GM19452 (cell line): ENCODE measurements around the gene BRDT.

Experiments
- ATAC-seq: cut with Tn5 transposase; IDR thresholded peaks from one replicate; pipeline ENCODE4 v1.9.1; 2021; ENCODE audit not compliant: unreplicated experiment

Gene BRDT

GRCh38 chr1:91949356-91949699 lies at the start of gene BRDT:
Gene BRDT (plus strand): TSS chr1:91949401. CDS start chr1:91962755, 13,354 bp downstream.
- no peak for ATAC-seq

- no peak for ATAC-seq
These were observed 48.6 kb upstream of the BRDT start for GRCh38 chr1:91900562-91900961.

GRCh38 chr1:91901231-91901630 lies 48.0 kb upstream of the BRDT start:
- no peak for ATAC-seq

GRCh38 chr1:91912266-91912665 lies 36.9 kb upstream of the BRDT start:
- no peak for ATAC-seq

- ATAC-seq = no peak
These were observed 36.2 kb upstream of the BRDT start for GRCh38 chr1:91913018-91913417.

GRCh38 chr1:91916046-91916445 lies 33.2 kb upstream of the BRDT start:
- ATAC-seq = no peak

DNA sequence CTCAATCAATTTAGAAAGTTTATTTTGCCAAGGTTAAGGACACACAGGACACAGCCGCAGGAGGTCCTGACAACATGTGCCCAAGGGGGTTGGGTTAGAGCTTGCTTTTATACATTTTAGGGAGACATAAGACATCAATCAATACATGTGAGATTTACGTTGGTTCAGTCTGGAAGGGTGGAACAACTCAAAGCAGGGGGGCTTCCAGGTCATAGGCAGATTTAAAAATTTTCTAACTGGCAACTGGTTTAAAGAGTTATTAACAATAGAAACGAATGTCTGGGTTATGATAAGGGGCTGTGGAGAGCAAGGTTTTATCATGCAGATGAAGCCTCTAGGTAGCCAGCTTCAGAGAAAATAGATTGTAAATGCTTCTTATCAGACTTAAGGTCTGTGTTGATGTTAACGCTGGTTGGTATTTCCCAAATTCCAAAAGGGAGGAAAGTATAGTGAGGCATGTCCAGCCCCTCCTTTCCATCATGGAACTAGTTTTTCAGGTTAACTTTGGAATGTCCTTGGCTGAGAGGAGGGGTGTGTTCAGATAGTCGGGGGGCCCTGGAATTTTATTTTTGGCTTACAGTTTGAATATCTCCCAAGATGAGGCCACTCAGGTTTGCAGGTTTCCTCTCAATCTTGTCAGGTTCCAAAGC lies 32.3 kb upstream of the BRDT start:
- ATAC-seq = no peak

DNA sequence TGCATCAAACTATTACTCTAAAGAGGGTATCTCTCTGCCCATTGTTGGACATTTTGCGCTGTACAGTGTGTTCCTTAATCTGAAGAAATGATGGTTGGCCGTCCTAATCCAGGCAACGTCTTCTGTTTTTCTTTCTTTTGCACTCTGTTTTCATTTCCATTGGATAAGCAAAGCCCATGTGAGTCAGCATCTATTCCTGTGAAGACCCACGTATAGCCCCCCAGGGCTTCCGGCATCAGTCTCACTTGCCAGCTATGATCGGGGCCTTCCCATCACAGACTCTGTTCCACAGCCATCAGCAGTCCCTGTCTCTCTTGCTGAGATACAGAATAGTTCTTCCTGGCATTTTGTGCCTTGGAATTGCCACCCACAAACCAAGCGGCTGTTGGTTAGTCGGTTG lies 29.2 kb upstream of the BRDT start:
- no peak for ATAC-seq

- ATAC-seq = no peak
These were observed 25.1 kb upstream of the BRDT start for GRCh38 chr1:91924146-91924545.

DNA sequence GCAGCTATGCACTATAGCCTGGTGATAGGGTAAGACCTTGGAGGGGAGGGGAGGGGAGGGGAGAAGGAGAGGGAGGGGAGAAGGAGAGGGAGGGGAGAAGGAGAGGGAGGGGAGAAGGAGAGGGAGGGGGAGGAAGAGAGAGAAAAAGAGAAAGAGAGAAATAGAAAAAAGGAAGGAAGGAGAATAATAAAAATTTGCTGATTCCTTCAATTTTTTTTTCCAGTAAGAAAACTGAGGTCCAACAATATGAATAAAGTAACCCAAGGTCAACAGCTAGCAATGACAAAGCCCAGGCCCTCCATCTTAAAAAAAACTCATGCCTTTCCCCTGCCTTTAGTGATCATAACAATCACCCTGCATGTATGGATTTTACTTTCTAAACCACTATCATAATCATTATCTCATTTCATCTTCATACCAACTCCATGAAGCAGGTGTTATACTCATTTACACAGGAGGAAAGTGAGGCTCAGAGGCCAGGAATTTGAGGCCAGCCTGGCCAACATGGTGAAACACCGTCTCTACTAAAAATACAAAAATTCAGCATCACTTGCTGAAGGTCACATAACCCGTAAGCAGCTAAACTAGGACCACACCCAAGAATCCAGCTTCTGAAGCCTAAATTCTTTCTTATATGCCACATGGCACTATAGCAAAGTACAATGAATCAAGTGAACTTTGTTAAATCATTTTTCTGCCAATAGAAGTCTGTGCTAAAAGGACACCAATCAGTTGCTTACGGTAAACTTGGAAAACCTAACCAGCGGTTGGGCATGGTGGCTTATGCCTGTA lies 23.4 kb upstream of the BRDT start:
- ATAC-seq = no peak

DNA sequence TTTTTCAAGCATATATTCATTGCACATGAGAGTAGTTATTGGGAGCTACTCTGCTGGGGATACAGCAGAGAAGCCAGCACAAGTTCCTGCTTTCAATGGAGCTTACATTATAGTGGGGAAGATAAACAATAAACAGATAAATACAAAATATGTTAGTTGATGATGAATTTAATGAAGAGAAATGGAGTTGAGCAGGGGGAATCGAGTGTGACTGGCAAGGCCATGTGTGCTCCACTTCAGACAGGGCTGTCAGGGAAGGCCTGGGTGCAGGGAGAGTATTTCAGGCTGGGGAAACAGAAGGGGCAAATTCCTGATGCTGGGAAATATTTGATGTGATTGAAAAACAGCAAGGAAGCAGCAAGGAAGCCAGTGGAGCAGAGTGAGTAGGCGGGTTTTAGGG lies 21.2 kb upstream of the BRDT start:
- no peak for ATAC-seq

- ATAC-seq = no peak
These were observed 20.0 kb upstream of the BRDT start for GRCh38 chr1:91929250-91929649.

DNA sequence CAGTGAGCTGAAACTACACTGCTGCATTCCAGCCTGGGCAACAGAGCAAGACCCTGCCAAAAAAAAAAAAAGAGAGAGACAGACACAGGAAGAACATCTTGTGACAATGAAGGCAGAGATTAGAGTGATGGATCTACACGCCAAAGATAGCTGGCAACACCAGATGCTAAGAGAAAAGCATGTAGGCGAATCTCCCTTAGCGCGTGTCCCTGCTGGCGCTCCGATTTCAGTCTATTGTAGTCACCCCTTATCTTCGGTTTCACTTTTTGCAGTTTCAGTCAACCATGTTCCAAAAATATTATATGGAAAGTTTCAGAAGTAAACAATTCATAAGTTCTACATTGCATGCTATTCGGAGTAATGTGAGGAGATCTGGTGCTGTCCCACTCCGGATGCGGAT lies 11.6 kb upstream of the BRDT start:
- ATAC-seq = no peak

DNA sequence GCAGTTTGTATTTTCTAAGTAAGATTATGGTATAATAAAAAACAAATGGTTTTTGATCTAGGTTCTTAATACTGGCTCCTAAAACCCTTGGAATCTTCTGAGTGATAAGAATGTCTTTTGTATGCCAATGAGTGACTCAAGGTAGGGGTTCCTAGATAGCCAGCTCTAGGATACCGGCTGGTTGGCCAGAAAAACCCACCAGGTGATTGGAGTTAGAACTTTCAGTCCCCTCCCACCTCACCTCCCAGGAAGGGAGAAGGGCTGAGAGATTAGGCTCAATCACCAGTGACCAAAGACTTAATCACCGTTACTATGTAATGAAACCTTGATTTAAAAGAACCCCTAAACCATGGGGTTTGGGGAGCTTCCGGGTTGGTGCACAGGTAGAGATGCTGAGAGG lies 8.7 kb upstream of the BRDT start:
- no peak for ATAC-seq

- ATAC-seq = no peak
These were observed 5.1 kb upstream of the BRDT start for GRCh38 chr1:91944087-91944486.

DNA sequence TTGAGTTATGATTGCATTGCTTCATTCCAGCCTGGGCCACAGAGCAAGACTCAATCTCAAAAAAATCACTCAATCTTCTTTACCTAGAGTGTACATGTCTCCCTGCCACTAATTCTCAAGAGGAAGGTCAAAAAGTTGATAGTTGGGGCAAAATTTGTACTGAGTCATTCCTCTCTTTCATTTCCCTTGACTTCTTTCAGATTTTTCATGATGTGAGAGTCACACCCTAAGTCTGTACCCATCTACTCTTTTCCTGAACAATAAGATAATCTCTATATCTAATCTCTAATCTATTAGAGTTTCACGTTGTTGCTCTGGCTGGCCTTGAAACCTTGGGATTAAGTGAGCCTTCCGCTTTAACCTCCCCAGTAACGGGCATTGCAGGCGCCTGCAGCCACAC lies 1.1 kb upstream of the BRDT start:
- ATAC-seq = no peak

- ATAC-seq = no peak
These were observed 473 bp upstream of the BRDT start for GRCh38 chr1:91948501-91949355.

- no peak for ATAC-seq
These were observed 3.0 kb downstream of the BRDT start for GRCh38 chr1:91952187-91952586.

DNA sequence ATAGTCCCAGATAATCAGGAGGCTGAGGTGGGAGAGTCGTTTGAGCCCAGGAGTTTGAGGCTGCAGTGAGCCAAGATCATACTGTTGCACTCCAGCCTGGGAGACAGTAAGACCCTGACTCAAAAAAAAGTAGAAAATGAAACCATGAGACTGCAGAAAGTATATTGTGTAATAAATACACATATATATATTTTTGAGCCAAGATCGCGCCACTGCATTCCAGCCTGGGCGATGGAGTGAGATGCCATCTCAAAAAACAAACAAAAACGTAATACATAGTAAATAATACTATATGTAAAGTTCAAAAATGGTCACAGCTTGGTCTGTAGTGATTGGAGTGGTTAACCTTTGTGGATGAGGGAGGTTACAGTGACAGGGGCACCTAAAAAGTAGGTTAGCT lies 9.7 kb downstream of the BRDT start:
- ATAC-seq = no peak

GRCh38 chr1:91968334-91968733 lies 19.1 kb downstream of the BRDT start:
- ATAC-seq = no peak

DNA sequence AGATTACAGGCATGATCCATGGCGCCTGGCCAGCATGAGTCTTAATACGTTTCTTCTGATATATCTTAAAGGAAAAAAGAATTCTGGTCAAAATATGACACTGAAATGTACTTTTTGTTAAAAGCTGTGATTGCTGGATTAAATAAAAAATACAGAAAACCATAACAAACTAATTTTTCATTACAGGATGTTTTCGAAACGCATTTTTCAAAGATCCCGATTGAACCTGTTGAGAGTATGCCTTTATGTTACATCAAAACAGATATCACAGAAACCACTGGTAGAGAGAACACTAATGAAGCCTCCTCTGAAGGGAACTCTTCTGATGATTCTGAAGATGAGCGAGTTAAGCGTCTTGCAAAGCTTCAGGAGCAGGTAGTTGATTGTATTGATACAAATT lies 30.2 kb downstream of the BRDT start:
- ATAC-seq = no peak

DNA sequence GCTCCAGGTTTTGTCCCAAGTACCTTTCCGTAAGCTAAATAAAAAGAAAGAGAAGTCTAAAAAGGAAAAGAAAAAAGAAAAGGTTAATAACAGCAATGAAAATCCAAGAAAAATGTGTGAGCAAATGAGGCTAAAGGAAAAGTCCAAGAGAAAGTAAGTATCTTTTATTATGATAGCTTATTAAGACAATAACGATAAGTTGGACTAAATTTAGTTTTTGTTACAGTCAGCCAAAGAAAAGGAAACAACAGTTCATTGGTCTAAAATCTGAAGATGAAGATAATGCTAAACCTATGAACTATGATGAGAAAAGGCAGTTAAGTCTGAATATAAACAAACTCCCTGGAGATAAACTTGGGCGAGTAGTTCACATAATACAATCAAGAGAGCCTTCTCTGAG lies 31.5 kb downstream of the BRDT start:
- ATAC-seq = no peak
